Measurements from ENCODE around the gene SETD3.

SETD3 gene

GRCh38 chr14:99480917-99481744 is 472 bp upstream of the SETD3 start, which contains the start of gene CCNK:
TSS of gene CCNK (plus strand) at chr14:99481409. CDS start at chr14:99492678, 11,269 bp downstream.
- TF ChIP-seq ZFX (IDR thresholded peaks at IDR 0.05) (no peak), CTCF (conservative IDR thresholded peaks at IDR 0.05) (no peak)
- peak within 1 kb of the TSS; percentile 85 for H3K27ac ChIP-seq

GRCh38 chr14:99479160-99479905 is 1.3 kb downstream of the SETD3 start:
- H3K27ac ChIP-seq, result peak overlapping the region; percentile 85
- TF ChIP-seq CTCF (conservative IDR thresholded peaks at IDR 0.05), result no peak
- TF ChIP-seq ZFX (IDR thresholded peaks at IDR 0.05), result no peak

- no peak overlapping the region for H3K27ac ChIP-seq
- TF ChIP-seq ZFX (IDR thresholded peaks at IDR 0.05) (no peak), CTCF (conservative IDR thresholded peaks at IDR 0.05) (no peak)
Observed at GRCh38 chr14:99478128-99478527, 2.5 kb downstream of the SETD3 start.

GRCh38 chr14:99476864-99477263 is 3.8 kb downstream of the SETD3 start:
- TF ChIP-seq CTCF (conservative IDR thresholded peaks at IDR 0.05) (no peak), ZFX (IDR thresholded peaks at IDR 0.05) (no peak)
- no peak overlapping the region for H3K27ac ChIP-seq

GRCh38 chr14:99475660-99476059 is 5.0 kb downstream of the SETD3 start:
- TF ChIP-seq CTCF (conservative IDR thresholded peaks at IDR 0.05) (peak; percentile 22; the same call in 1 of the 2 replicates), ZFX (IDR thresholded peaks at IDR 0.05) (no peak)
- H3K27ac ChIP-seq, result peak overlapping the region; percentile 55; the same call in 1 of the 2 replicates

GRCh38 chr14:99475179-99475578 is 5.5 kb downstream of the SETD3 start:
- H3K27ac ChIP-seq, result peak overlapping the region; percentile 55; the same call in 1 of the 2 replicates
- TF ChIP-seq CTCF (conservative IDR thresholded peaks at IDR 0.05) (peak; percentile 46; the same call in 1 of the 2 replicates), ZFX (IDR thresholded peaks at IDR 0.05) (no peak)

- TF ChIP-seq CTCF (conservative IDR thresholded peaks at IDR 0.05) (no peak), ZFX (IDR thresholded peaks at IDR 0.05) (no peak)
- H3K27ac ChIP-seq, result no peak overlapping the region
Observed at GRCh38 chr14:99473458-99473857, 7.2 kb downstream of the SETD3 start.
